Fibroblast of pulmonary artery (primary cell): Measurements from ENCODE around the gene PCMTD2.

Experiments used
- DNase-seq: peaks from one replicate; pipeline ENCODE4 v3.0.0-alpha.2; 2010; ENCODE audit warnings: low read depth
- H3K4me3 ChIP-seq: replicated peaks from 2 replicates; pipeline ENCODE4 v1.5.1; 2011; ENCODE audit warnings: low read depth, mild to moderate bottlenecking, control low read depth, low read length, moderate library complexity
- TF ChIP-seq, protein P1 (sequence below): IDR thresholded peaks from 2 replicates; pipeline ENCODE4 v1.5.1; 2011; ENCODE audit warnings: mild to moderate bottlenecking, control low read depth, low read length, inconsistent platforms; ENCODE audit errors: missing control alignments

Gene PCMTD2

DNA sequence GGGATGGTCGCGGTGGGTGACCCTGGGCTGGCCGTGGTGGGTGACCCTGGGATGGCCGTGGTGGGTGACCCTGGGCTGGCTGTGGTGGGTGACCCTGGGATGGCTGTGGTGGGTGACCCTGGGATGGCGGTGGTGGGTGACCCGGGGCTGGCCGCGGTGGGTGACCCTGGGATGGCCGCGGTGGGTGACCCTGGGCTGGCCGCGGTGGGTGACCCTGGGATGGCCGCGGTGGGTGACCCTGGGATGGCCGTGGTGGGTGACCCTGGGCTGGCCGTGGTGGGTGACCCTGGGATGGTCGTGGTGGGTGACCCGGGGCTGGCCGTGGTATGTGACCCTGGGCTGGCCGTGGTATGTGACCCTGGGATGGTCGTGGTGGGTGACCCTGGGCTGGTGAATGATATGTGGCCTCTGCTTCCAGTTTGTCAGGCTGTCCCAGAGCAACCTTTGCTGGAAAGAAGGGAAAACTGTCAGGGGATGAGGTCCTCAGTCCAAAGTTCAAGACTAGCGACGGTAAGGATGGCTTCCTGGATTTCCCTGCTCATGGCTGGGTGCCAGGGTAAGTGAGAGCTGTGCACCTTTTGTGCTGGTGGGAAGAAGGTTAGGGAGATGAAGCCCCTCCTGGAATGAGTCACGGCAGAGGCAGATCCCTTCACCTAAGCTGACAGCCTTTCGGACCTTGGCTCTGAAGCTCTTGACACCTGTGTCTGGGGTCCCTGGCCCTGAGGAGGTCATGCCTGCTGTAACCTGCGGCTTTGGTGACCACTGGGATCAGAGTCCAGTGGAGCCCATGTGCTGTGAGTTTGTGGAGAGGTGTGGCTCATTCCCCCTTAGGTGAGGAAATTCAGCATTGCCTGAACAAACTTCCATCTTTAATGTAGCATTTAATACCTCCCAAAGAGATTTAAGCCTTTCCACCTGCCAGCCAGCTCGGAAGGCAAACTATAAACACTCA, 19.1 kb upstream of the PCMTD2 start:
- TF ChIP-seq, protein P1, sequence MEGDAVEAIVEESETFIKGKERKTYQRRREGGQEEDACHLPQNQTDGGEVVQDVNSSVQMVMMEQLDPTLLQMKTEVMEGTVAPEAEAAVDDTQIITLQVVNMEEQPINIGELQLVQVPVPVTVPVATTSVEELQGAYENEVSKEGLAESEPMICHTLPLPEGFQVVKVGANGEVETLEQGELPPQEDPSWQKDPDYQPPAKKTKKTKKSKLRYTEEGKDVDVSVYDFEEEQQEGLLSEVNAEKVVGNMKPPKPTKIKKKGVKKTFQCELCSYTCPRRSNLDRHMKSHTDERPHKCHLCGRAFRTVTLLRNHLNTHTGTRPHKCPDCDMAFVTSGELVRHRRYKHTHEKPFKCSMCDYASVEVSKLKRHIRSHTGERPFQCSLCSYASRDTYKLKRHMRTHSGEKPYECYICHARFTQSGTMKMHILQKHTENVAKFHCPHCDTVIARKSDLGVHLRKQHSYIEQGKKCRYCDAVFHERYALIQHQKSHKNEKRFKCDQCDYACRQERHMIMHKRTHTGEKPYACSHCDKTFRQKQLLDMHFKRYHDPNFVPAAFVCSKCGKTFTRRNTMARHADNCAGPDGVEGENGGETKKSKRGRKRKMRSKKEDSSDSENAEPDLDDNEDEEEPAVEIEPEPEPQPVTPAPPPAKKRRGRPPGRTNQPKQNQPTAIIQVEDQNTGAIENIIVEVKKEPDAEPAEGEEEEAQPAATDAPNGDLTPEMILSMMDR = no peak
- DNase-seq = no peak
- no peak overlapping the region for H3K4me3 ChIP-seq

DNA sequence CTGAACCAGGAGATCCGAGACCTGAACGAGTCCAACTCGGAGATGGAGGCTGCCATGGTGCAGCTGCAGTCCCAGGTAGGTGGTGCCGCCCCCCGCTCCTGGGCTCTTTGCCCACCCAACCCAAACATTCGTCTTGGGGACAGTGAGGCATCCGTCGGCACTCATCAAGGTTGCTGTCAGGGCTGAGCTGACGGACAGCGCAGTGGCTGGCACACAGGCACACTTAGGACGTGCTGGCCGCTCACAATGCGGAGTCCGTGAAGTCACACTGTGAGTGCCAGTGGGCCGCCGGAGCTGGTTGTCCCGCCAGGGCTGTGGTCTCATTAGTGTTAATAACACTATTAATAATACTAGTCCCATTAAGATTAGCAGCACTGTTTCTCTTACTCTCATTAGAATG, 18.2 kb upstream of the PCMTD2 start:
- TF ChIP-seq, protein P1 = no peak
- no peak for DNase-seq

DNA sequence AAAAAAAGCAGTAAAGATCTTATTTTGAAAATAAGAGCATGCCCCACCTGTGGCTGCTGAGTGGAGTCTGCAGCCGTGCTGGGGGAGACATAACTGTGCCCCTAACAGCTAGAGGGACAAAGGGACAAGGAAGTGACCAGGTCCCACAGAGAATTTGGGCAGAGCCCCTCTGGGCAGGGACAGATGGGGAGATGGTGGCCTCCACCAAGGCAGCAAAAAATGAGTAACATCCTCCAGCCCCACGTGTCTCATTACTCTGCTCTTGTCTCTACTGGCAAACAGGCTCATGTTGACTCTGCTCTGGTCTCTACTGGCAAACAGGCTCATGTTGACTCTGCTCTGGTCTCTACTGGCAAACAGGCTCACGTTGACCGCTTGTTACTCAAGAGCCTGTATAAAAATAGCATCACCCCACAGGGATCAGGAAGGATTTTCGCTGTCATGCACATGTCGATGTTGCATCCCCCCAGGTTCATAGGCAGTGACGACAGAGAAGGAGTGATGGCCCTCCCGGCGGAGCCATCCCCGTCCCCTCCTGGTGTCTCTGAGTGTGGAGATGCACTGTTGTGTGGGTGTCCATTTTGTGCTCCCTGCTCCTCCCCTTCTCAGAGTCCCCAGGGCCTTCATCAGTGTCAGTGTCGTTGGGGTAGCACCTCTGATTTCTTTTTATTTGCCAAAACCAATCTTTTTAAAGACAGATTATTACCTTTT, 17.3 kb upstream of the PCMTD2 start:
- H3K4me3 ChIP-seq = no peak overlapping the region
- no peak for DNase-seq
- TF ChIP-seq, protein P1 = no peak

More for the DNA sequence above, 18.2 kb upstream of the PCMTD2 start:
- H3K4me3 ChIP-seq = no peak overlapping the region

DNA sequence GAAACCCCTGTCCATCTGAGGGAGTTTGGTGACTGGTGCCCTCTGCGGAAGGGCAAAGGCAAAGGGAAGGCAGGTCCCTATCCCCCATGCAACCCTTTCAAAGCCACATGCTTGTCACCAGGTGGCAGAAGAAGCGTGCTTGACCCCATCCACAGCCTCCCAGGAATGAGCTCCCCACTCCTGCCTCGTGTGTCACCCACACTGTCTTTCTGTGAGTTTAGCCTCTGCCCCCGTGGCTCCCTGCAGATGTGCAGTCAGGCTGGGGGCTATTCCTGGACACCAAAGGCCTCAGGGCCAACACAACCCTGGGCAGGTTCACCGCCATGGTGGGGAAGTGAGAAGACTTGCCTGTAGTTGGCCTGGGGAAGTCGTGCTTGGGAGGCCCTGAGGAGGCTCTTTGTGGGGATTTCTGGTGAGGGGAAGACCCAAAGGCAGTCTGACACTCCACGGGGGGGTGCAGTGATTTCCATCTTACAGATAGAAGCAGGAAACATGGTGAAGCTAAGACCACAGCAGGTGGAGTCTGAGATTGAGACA, 16.6 kb upstream of the PCMTD2 start:
- no peak for DNase-seq
- TF ChIP-seq, protein P1 = no peak
- H3K4me3 ChIP-seq = no peak overlapping the region

DNA sequence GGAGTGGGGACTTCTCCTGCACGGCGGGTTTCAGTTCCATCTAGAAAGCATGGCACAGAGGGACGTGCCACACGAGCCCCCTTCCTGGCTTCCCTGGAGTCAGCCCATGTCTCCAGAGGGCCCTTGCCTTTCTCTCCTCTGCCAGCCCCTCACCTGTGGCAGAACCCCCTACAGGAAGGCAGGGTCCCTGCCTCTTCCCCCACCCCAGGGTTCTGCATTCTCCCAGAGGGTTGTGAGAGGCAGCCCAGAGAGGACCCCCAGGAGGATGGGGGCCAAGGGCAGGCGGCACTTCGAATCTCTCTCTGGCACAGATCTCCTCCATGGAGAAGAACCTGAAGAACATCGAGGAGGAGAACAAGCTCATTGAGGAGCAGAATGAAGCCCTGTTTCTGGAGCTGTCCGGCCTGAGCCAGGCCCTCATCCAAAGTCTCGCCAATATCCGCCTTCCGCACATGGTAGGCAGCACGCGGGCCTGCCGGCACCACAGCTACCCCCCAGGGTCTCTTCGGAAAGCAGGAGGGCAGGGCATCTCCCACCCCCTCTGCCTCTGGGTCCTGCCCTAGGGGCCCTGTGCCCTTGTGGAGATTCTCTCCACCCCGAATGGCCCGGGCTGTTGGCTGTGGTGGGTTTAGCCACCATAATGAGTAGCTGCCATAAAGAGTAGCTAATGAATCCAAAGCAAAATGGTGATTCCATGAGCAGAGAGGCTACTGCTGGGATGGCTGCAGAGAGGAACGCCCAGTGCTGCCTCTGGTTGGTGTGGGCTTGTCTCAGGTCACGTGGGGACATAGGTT, 15.9 kb upstream of the PCMTD2 start:
- DNase-seq = no peak
- H3K4me3 ChIP-seq = no peak overlapping the region
- TF ChIP-seq, protein P1 = no peak

DNA sequence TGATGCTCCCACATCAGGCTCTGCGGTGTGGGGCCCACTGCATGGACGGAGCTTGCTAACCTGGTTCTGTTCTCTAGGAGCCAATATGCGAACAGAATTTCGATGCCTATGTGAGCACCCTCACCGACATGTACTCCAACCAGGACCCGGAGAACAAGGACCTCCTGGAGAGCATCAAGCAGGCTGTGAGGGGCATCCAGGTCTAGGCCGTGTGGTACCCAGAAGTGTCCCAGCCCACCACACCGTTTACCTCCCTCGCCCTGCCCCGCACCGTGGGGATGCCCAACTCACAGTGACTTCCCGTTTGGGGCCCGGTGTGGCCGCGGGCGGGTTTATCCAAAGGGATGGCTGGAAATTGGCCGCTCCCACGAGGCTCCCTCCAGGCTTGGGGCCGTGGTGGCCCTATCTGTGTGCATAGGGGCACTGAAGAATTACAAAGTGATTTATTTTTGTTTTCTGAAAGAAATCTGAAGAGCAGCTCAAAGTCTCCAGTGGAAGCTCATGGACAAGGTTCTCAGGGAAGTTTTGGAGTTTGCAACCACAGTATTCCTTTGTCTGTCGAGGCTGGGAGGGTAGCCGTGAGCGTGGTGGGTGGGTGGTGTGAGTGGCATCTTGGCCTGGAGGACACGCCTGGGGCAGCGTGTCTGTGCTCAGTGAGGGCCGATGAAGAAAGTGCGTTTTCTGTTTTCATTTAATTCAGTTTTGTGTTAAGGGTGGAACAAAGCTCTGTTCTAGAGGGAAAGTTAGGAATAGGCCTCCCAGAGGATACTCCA, 15.1 kb upstream of the PCMTD2 start:
- TF ChIP-seq, protein P1 = no peak
- no peak overlapping the region for H3K4me3 ChIP-seq
- no peak for DNase-seq
